HepG2 (cell line): ENCODE results near the gene RABGAP1L. TPM values are rescaled to one million over a fixed set of nuclear protein-coding genes. Genes with fewer than 3 reads are reported as not detected.

Experiments used
- ATAC-seq: fragments of 200-7000 bp; cut with Tn5 transposase; 3 replicates; pipeline ENCODE4 v1.9.1; 2020; ENCODE audit warnings: mild to moderate bottlenecking, moderate library complexity
- BruUV-seq: library from RNA; stranded (reverse); fragments of 400-500 nt; replicated peaks from 2 replicates; lab custom pipeline; 2021; lab: Mats Ljungman, UMichigan
- CTCF ChIA-PET: fragments of 300-600 bp; formaldehyde crosslinking; extraction: SDS; loops from one replicate; lab custom pipeline; 2021; ENCODE audit warnings: low total read pairs, inconsistent platforms, low intra/inter-chr PET ratio; lab: Yijun Ruan, JAX
- POLR2A ChIA-PET: fragments of 350-600 bp; sonication (Branson Sonifier 250); formaldehyde crosslinking; loops from one replicate; lab custom pipeline; 2020; ENCODE audit warnings: antibody characterized with exemption, inconsistent platforms; lab: Yijun Ruan, JAX
- DNase-seq: peaks from one replicate; pipeline ENCODE4 v3.0.0-alpha.2; 2015; ENCODE audit warnings: low spot score
- FAIRE-seq: peaks from 3 replicates; lab custom pipeline; 2011; peaks lifted over from hg19 to GRCh38; lab: Jason Lieb, UNC
- H2AFZ ChIP-seq: one replicate; pipeline ENCODE4 v1.6.1; 2011; ENCODE audit warnings: low read length, inconsistent platforms
- H3K27ac ChIP-seq: fragments of 300-600 bp; 3 replicates; pipeline ENCODE4 v1.8.0; 2011; ENCODE audit warnings: mixed run types, mild to moderate bottlenecking, mixed read lengths, low read length, inconsistent platforms; ENCODE audit not compliant: insufficient read depth; ENCODE audit errors: extremely low read length
- H3K27me3 ChIP-seq, 2 experiments: fragments of 200-600 bp in 1 of 2; 2 replicates in 1 of 2; 3 replicates in 1 of 2; pipeline versions ENCODE4 v1.6.0 to v1.8.0; 2011; ENCODE audit warnings: low read length in 2 of 2, mild to moderate bottlenecking in 2 of 2, moderate library complexity in 2 of 2, inconsistent platforms in 1 of 2; ENCODE audit not compliant: insufficient read depth in 2 of 2, control insufficient read depth in 1 of 2
- H3K36me3 ChIP-seq, 2 experiments: fragments of 200-600 bp in 1 of 2; replicated peaks in 1 of 2; 2 replicates in 1 of 2; 3 replicates in 1 of 2; pipeline versions ENCODE4 v1.5.1 to v1.8.0; 2011; ENCODE audit warnings: low read length in 2 of 2, inconsistent platforms in 1 of 2; ENCODE audit not compliant: insufficient read depth in 2 of 2, control insufficient read depth in 1 of 2
- H3K4me1 ChIP-seq: 2 replicates; pipeline ENCODE4 v1.5.1; 2012; ENCODE audit warnings: low read length, inconsistent platforms; ENCODE audit not compliant: insufficient read depth
- H3K4me2 ChIP-seq: 2 replicates; pipeline ENCODE4 v1.6.0; 2011; ENCODE audit warnings: low read depth, low read length, inconsistent platforms
- H3K4me3 ChIP-seq, 3 experiments: fragments of 200-600 bp in 1 of 3; sonication (generic), shearing (Covaris generic) in 1 of 3; replicated peaks in 1 of 3; 2 replicates each; pipeline ENCODE4 v1.5.1; 2011 to 2016; ENCODE audit warnings: low read length in 3 of 3, inconsistent platforms in 2 of 3, low read depth in 2 of 3, mild to moderate bottlenecking in 2 of 3, control low read depth in 1 of 3, mixed read lengths in 1 of 3; ENCODE audit not compliant: insufficient read depth in 1 of 3
- H3K79me2 ChIP-seq: one replicate; pipeline ENCODE4 v1.6.1; 2011; ENCODE audit warnings: low read length, inconsistent platforms; ENCODE audit not compliant: insufficient read depth
- H3K9ac ChIP-seq: 2 replicates; pipeline ENCODE4 v1.6.0; 2011; ENCODE audit warnings: mild to moderate bottlenecking, low read depth, low read length, inconsistent platforms; ENCODE audit not compliant: insufficient read depth
- H3K9me3 ChIP-seq: 2 replicates; pipeline ENCODE4 v1.5.1; 2012; ENCODE audit warnings: mild to moderate bottlenecking, low read length
- H4K20me1 ChIP-seq: 2 replicates; pipeline ENCODE4 v1.6.0; 2011; ENCODE audit warnings: inconsistent platforms, mild to moderate bottlenecking, low read length, moderate library complexity; ENCODE audit not compliant: insufficient read depth
- ETV5 ChIP-seq: IDR thresholded peaks from 2 replicates; pipeline ENCODE4 v1.6.1; 2018; ENCODE audit warnings: missing biosample characterization, missing genetic modification reagents, inconsistent platforms, borderline replicate concordance
- GATAD2A ChIP-seq: IDR thresholded peaks from 2 replicates; pipeline ENCODE4 v1.6.1; 2016
- GFI1 ChIP-seq: sonication (generic); formaldehyde crosslinking; IDR thresholded peaks from 2 replicates; pipeline ENCODE4 v1.5.0; 2020; ENCODE audit warnings: missing genetic modification reagents, mild to moderate bottlenecking, borderline replicate concordance
- HOMEZ ChIP-seq: IDR thresholded peaks from 2 replicates; pipeline ENCODE4 v1.6.1; 2016; ENCODE audit warnings: low read depth
- IKZF4 ChIP-seq: sonication (generic); formaldehyde crosslinking; IDR thresholded peaks from 2 replicates; pipeline ENCODE4 v1.5.1; 2020; ENCODE audit warnings: borderline replicate concordance, mild to moderate bottlenecking, low read depth, missing genetic modification reagents; ENCODE audit errors: not compliant biosample characterization
- KLF9 ChIP-seq: IDR thresholded peaks from 2 replicates; pipeline ENCODE4 v1.6.1; 2016; ENCODE audit warnings: low read depth
- MAFK ChIP-seq, 2 experiments: IDR thresholded peaks in 1 of 2; conservative IDR thresholded peaks in 1 of 2; 2 replicates each; pipeline ENCODE4 v1.6.1; 2011; ENCODE audit warnings: improper control_type of control experiment in 2 of 2, low read length in 2 of 2
- MATR3 ChIP-seq: sonication (generic); formaldehyde crosslinking; IDR thresholded peaks from 2 replicates; pipeline ENCODE4 v1.4.0; 2020; ENCODE audit warnings: missing genetic modification reagents
- MTA1 ChIP-seq: sonication (generic); formaldehyde crosslinking; IDR thresholded peaks from 2 replicates; pipeline ENCODE4 v1.4.0; 2020; ENCODE audit warnings: missing genetic modification reagents, mild to moderate bottlenecking, borderline replicate concordance
- NCOA2 ChIP-seq: sonication (generic); formaldehyde crosslinking; IDR thresholded peaks from 2 replicates; pipeline ENCODE4 v1.8.0; 2022; ENCODE audit warnings: inconsistent platforms
- NFIC ChIP-seq: IDR thresholded peaks from 2 replicates; pipeline ENCODE4 v1.6.1; 2012; ENCODE audit warnings: mild to moderate bottlenecking, low read length, inconsistent platforms
- NR2F6 ChIP-seq, 2 experiments: IDR thresholded peaks; 2 replicates each; pipeline ENCODE4 v1.6.1; 2016; ENCODE audit warnings: antibody characterized with exemption in 1 of 2, mild to moderate bottlenecking in 1 of 2
- RARA ChIP-seq: IDR thresholded peaks from 2 replicates; pipeline ENCODE4 v1.6.1; 2016; ENCODE audit warnings: missing genetic modification reagents, missing compliant biosample characterization
- ZBTB7A ChIP-seq: sonication (generic); formaldehyde crosslinking; IDR thresholded peaks from 2 replicates; pipeline ENCODE4 v1.8.0; 2022; ENCODE audit warnings: mild to moderate bottlenecking, missing genetic modification reagents
- ZFP36 ChIP-seq: fragments of 150-350 bp; IDR thresholded peaks from 2 replicates; pipeline ENCODE4 v1.6.1; 2018; ENCODE audit warnings: borderline replicate concordance, low read length, low read depth; ENCODE audit not compliant: partially characterized antibody
- ZMYM2 ChIP-seq: sonication (generic); formaldehyde crosslinking; IDR thresholded peaks from 2 replicates; pipeline ENCODE4 v1.8.0; 2022; ENCODE audit warnings: mild to moderate bottlenecking, missing genetic modification reagents
- ZNF282 ChIP-seq: fragments of 450-650 bp; IDR thresholded peaks from 2 replicates; pipeline ENCODE4 v1.6.1; 2018; ENCODE audit not compliant: partially characterized antibody
- ZNF333 ChIP-seq: sonication (generic); formaldehyde crosslinking; IDR thresholded peaks from 2 replicates; pipeline ENCODE4 v1.4.0; 2020; ENCODE audit warnings: mild to moderate bottlenecking, missing genetic modification reagents, borderline replicate concordance
- ZNF552 ChIP-seq: sonication (generic); formaldehyde crosslinking; IDR thresholded peaks from 2 replicates; pipeline ENCODE4 v1.9.0; 2022; ENCODE audit warnings: missing genetic modification reagents, mild to moderate bottlenecking, borderline replicate concordance
- ZNF607 ChIP-seq: sonication (generic); formaldehyde crosslinking; IDR thresholded peaks from 2 replicates; pipeline ENCODE4 v1.5.1; 2020; ENCODE audit warnings: missing genetic modification reagents, mild to moderate bottlenecking, borderline replicate concordance
- ZNF710 ChIP-seq: sonication (generic); formaldehyde crosslinking; IDR thresholded peaks from 2 replicates; pipeline ENCODE4 v1.5.0; 2020; ENCODE audit warnings: mild to moderate bottlenecking, missing genetic modification reagents, borderline replicate concordance
- WGBS: methylation state at CpG from one replicate; pipeline ENCODE4 v1.1.6; 2017; ENCODE audit warnings: low lambda C conversion rate; 5-methylcytosine and 5-hydroxymethylcytosine counted together
- in situ Hi-C: cut with HindIII; loops from 2 replicates; pipeline ENCODE4 v1.10.0; 2017; ENCODE audit warnings: low pct_unique_long_range_greater_than_20kb; ENCODE audit not compliant: extremely low pct_ligation_motif_present
- intact Hi-C: fragments of 100-400 bp; cut with micrococcal nuclease; formaldehyde crosslinking; loops from one replicate; pipeline ENCODE4 v1.10.0; 2022; ENCODE audit not compliant: unreplicated experiment
- polyA plus RNA-seq, 8 experiments: library from polyadenylated mRNA; depleted of rRNA in 3 of 8; stranded (reverse) in 7 of 8; unstranded in 1 of 8; fragments of >200 nt; fragmentation: Illumina TruSeq in 4 of 8; extraction: Trizol in 4 of 8; gene quantifications; 2 replicates each; pipeline versions ENCODE4 v1.2.1 to v1.2.3, GENCODE V29; 2011 to 2016; ENCODE audit warnings: low read depth in 4 of 8, missing spikeins in 1 of 8, mixed read lengths in 1 of 8; ENCODE audit not compliant: insufficient read depth in 1 of 8
- total RNA-seq, 5 experiments: library from RNA; depleted of rRNA; stranded (reverse); fragments of >200 nt; fragmentation: Illumina TruSeq; extraction: Trizol; gene quantifications; 2 replicates each; pipeline ENCODE4 v1.2.3, GENCODE V29; 2016; ENCODE audit warnings: low read depth in 1 of 5
- TF ChIP-seq, protein P1 (sequence below): IDR thresholded peaks from 2 replicates; pipeline ENCODE4 v1.6.1; 2016; ENCODE audit warnings: missing compliant biosample characterization, missing genetic modification reagents, borderline replicate concordance

Gene RABGAP1L
- total and polyA plus RNA-seq, 2 of the 13 experiments (the other 11 are each of a cell fraction or from before 2014, with no cell fraction given): 7.9 to 22.6 TPM

GRCh38 chr1:174713796-174714195 is 554.5 kb downstream of the RABGAP1L start:
- Histone ChIP-seq H4K20me1 (no peaks in the 10 kb centered on the region), H3K9ac (no peak overlapping the region), H3K4me3 (no peak overlapping the region), H3K27ac (peak overlapping the region; percentile 65), H3K9me3 (no peaks in the 10 kb centered on the region), H2AFZ (peak overlapping the region; percentile 0), H3K79me2 (no peaks in the 10 kb centered on the region), H3K36me3 (no peaks in the 10 kb centered on the region), H3K4me1 (peaks cover 26% of the 10 kb centered on the region), H3K4me2 (peak overlapping the region; percentile 36; the same call in 1 of the 2 replicates), H3K27me3 (no peaks in the 10 kb centered on the region)
- POLR2A ChIA-PET: no interaction called here
- intact Hi-C loops (no loop called here), in situ Hi-C loops (no loop called here)
- CTCF ChIA-PET: no interaction called here
- peak; percentile 68 for DNase-seq
- no peak for FAIRE-seq
- WGBS: 6% methylated on average over 1 of the region's 1 CpG
- peak; percentile 58; the same call in 2 of the 3 replicates for ATAC-seq
- no TSS peak for BruUV-seq
- no peak for TF ChIP-seq ZNF333 (CRISPR knock-in tag)
- TF ChIP-seq NCOA2 (CRISPR knock-in tag): peak; percentile 37; the same call in 1 of the 2 replicates
- no peak for TF ChIP-seq KLF9 (CRISPR knock-in tag)
- no peak for TF ChIP-seq ZNF552
- TF ChIP-seq ZFP36: no peak
- TF ChIP-seq MTA1 (CRISPR knock-in tag): no peak
- TF ChIP-seq ZMYM2: 0 out of 2 replicates have a peak, but pooled peaks have one; percentile 57
- TF ChIP-seq, protein P1, sequence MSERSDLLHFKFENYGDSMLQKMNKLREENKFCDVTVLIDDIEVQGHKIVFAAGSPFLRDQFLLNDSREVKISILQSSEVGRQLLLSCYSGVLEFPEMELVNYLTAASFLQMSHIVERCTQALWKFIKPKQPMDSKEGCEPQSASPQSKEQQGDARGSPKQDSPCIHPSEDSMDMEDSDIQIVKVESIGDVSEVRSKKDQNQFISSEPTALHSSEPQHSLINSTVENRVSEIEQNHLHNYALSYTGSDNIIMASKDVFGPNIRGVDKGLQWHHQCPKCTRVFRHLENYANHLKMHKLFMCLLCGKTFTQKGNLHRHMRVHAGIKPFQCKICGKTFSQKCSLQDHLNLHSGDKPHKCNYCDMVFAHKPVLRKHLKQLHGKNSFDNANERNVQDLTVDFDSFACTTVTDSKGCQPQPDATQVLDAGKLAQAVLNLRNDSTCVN: no peak
- no peak for TF ChIP-seq ZNF607
- no peak for TF ChIP-seq ZNF282
- peak; percentile 16; the same call in 1 of the 2 replicates for TF ChIP-seq NR2F6 (IDR thresholded peaks at IDR 0.05)
- no peak for TF ChIP-seq NR2F6 (CRISPR knock-in tag; IDR thresholded peaks at IDR 0.05)
- TF ChIP-seq RARA (CRISPR knock-in tag): 0 out of 2 replicates have a peak, but pooled peaks have one; percentile 11
- TF ChIP-seq GATAD2A: 0 out of 2 replicates have a peak, but pooled peaks have one; percentile 39
- no peak for TF ChIP-seq MATR3 (CRISPR knock-in tag)
- TF ChIP-seq ZNF710 (CRISPR knock-in tag): 0 out of 2 replicates have a peak, but pooled peaks have one; percentile 51
- TF ChIP-seq ZBTB7A (CRISPR knock-in tag): no peak
- TF ChIP-seq HOMEZ (CRISPR knock-in tag): peak; percentile 30; the same call in 1 of the 2 replicates
- TF ChIP-seq NFIC: peak; percentile 21; the same call in 1 of the 2 replicates
- 0 out of 4 replicates have a peak, but pooled peaks have one; percentile 18 to 23 for TF ChIP-seq MAFK (conservative IDR thresholded peaks at IDR 0.05 in 1 of 2, IDR thresholded peaks at IDR 0.05 in 1 of 2; ENCODE audit: low read length in 2 of 2)
- TF ChIP-seq IKZF4 (CRISPR knock-in tag): no peak
- TF ChIP-seq GFI1 (CRISPR knock-in tag): no peak
- peak; percentile 42; the same call in 1 of the 2 replicates for TF ChIP-seq ETV5 (CRISPR knock-in tag)
